HepG2 (cell line): ENCODE data around the gene KRTAP2-3. TPM values are rescaled to one million over a fixed set of nuclear protein-coding genes. Genes with fewer than 3 reads are reported as not detected.

Source experiments
- ATAC-seq: fragments of 200-7000 bp; cut with Tn5 transposase; 3 replicates; pipeline ENCODE4 v1.9.1; 2020; ENCODE audit warnings: mild to moderate bottlenecking, moderate library complexity
- BruUV-seq: library from RNA; stranded (reverse); fragments of 400-500 nt; replicated peaks from 2 replicates; lab custom pipeline; 2021; lab: Mats Ljungman, UMichigan
- CTCF ChIA-PET: fragments of 300-600 bp; formaldehyde crosslinking; extraction: SDS; loops from one replicate; lab custom pipeline; 2021; ENCODE audit warnings: low total read pairs, inconsistent platforms, low intra/inter-chr PET ratio; lab: Yijun Ruan, JAX
- POLR2A ChIA-PET: fragments of 350-600 bp; sonication (Branson Sonifier 250); formaldehyde crosslinking; loops from one replicate; lab custom pipeline; 2020; ENCODE audit warnings: antibody characterized with exemption, inconsistent platforms; lab: Yijun Ruan, JAX
- DNase-seq: peaks from one replicate; pipeline ENCODE4 v3.0.0-alpha.2; 2015; ENCODE audit warnings: low spot score
- FAIRE-seq: peaks from 3 replicates; lab custom pipeline; 2011; peaks lifted over from hg19 to GRCh38; lab: Jason Lieb, UNC
- H2AFZ ChIP-seq: one replicate; pipeline ENCODE4 v1.6.1; 2011; ENCODE audit warnings: low read length, inconsistent platforms
- H3K27ac ChIP-seq: fragments of 300-600 bp; 3 replicates; pipeline ENCODE4 v1.8.0; 2011; ENCODE audit warnings: mixed run types, mild to moderate bottlenecking, mixed read lengths, low read length, inconsistent platforms; ENCODE audit not compliant: insufficient read depth; ENCODE audit errors: extremely low read length
- H3K27me3 ChIP-seq, 2 experiments: fragments of 200-600 bp in 1 of 2; 2 replicates in 1 of 2; 3 replicates in 1 of 2; pipeline versions ENCODE4 v1.6.0 to v1.8.0; 2011; ENCODE audit warnings: low read length in 2 of 2, mild to moderate bottlenecking in 2 of 2, moderate library complexity in 2 of 2, inconsistent platforms in 1 of 2; ENCODE audit not compliant: insufficient read depth in 2 of 2, control insufficient read depth in 1 of 2
- H3K36me3 ChIP-seq, 2 experiments: fragments of 200-600 bp in 1 of 2; replicated peaks in 1 of 2; 2 replicates in 1 of 2; 3 replicates in 1 of 2; pipeline versions ENCODE4 v1.5.1 to v1.8.0; 2011; ENCODE audit warnings: low read length in 2 of 2, inconsistent platforms in 1 of 2; ENCODE audit not compliant: insufficient read depth in 2 of 2, control insufficient read depth in 1 of 2
- H3K4me1 ChIP-seq: 2 replicates; pipeline ENCODE4 v1.5.1; 2012; ENCODE audit warnings: low read length, inconsistent platforms; ENCODE audit not compliant: insufficient read depth
- H3K4me2 ChIP-seq: 2 replicates; pipeline ENCODE4 v1.6.0; 2011; ENCODE audit warnings: low read depth, low read length, inconsistent platforms
- H3K4me3 ChIP-seq, 3 experiments: fragments of 200-600 bp in 1 of 3; sonication (generic), shearing (Covaris generic) in 1 of 3; replicated peaks in 1 of 3; 2 replicates each; pipeline ENCODE4 v1.5.1; 2011 to 2016; ENCODE audit warnings: low read length in 3 of 3, inconsistent platforms in 2 of 3, low read depth in 2 of 3, mild to moderate bottlenecking in 2 of 3, control low read depth in 1 of 3, mixed read lengths in 1 of 3; ENCODE audit not compliant: insufficient read depth in 1 of 3
- H3K79me2 ChIP-seq: one replicate; pipeline ENCODE4 v1.6.1; 2011; ENCODE audit warnings: low read length, inconsistent platforms; ENCODE audit not compliant: insufficient read depth
- H3K9ac ChIP-seq: 2 replicates; pipeline ENCODE4 v1.6.0; 2011; ENCODE audit warnings: mild to moderate bottlenecking, low read depth, low read length, inconsistent platforms; ENCODE audit not compliant: insufficient read depth
- H3K9me3 ChIP-seq: 2 replicates; pipeline ENCODE4 v1.5.1; 2012; ENCODE audit warnings: mild to moderate bottlenecking, low read length
- H4K20me1 ChIP-seq: 2 replicates; pipeline ENCODE4 v1.6.0; 2011; ENCODE audit warnings: inconsistent platforms, mild to moderate bottlenecking, low read length, moderate library complexity; ENCODE audit not compliant: insufficient read depth
- DDIT3 ChIP-seq: sonication (generic); formaldehyde crosslinking; IDR thresholded peaks from 2 replicates; pipeline ENCODE4 v1.4.0; 2020; ENCODE audit warnings: mild to moderate bottlenecking, missing genetic modification reagents
- GABPB1 ChIP-seq: IDR thresholded peaks from 2 replicates; pipeline ENCODE4 v1.6.1; 2016; ENCODE audit warnings: mild to moderate bottlenecking, missing genetic modification reagents, moderate library complexity, missing compliant biosample characterization
- GZF1 ChIP-seq: sonication (generic); formaldehyde crosslinking; IDR thresholded peaks from 2 replicates; pipeline ENCODE4 v1.5.1; 2020; ENCODE audit warnings: mild to moderate bottlenecking, missing genetic modification reagents
- NCOA5 ChIP-seq: sonication (generic); formaldehyde crosslinking; IDR thresholded peaks from 2 replicates; pipeline ENCODE4 v1.4.0; 2020; ENCODE audit warnings: missing genetic modification reagents
- RCOR2 ChIP-seq: IDR thresholded peaks from 2 replicates; pipeline ENCODE4 v1.6.1; 2016; ENCODE audit warnings: missing biosample characterization, missing genetic modification reagents
- ZBTB2 ChIP-seq: sonication (generic); formaldehyde crosslinking; IDR thresholded peaks from 2 replicates; pipeline ENCODE4 v1.8.0; 2022; ENCODE audit warnings: low read depth, missing genetic modification reagents
- ZBTB43 ChIP-seq: sonication (generic); formaldehyde crosslinking; conservative IDR thresholded peaks from 2 replicates; pipeline ENCODE4 v1.4.0; 2020; ENCODE audit warnings: missing genetic modification reagents
- ZNF205 ChIP-seq: IDR thresholded peaks from 2 replicates; pipeline ENCODE4 v1.6.1; 2018; ENCODE audit warnings: missing biosample characterization, missing genetic modification reagents
- ZNF337 ChIP-seq: sonication (generic); formaldehyde crosslinking; IDR thresholded peaks from 2 replicates; pipeline ENCODE4 v1.5.1; 2020; ENCODE audit warnings: missing genetic modification reagents, low read depth, mild to moderate bottlenecking, borderline replicate concordance
- ZNF547 ChIP-seq: sonication (generic); formaldehyde crosslinking; IDR thresholded peaks from 2 replicates; pipeline ENCODE4 v1.5.1; 2020; ENCODE audit warnings: mild to moderate bottlenecking, missing genetic modification reagents
- ZNF562 ChIP-seq: sonication (generic); formaldehyde crosslinking; IDR thresholded peaks from 2 replicates; pipeline ENCODE4 v1.8.0; 2022; ENCODE audit warnings: missing genetic modification reagents, borderline replicate concordance
- WGBS: methylation state at CpG from one replicate; pipeline ENCODE4 v1.1.6; 2017; ENCODE audit warnings: low lambda C conversion rate; 5-methylcytosine and 5-hydroxymethylcytosine counted together
- in situ Hi-C: cut with HindIII; loops from 2 replicates; pipeline ENCODE4 v1.10.0; 2017; ENCODE audit warnings: low pct_unique_long_range_greater_than_20kb; ENCODE audit not compliant: extremely low pct_ligation_motif_present
- intact Hi-C: fragments of 100-400 bp; cut with micrococcal nuclease; formaldehyde crosslinking; loops from one replicate; pipeline ENCODE4 v1.10.0; 2022; ENCODE audit not compliant: unreplicated experiment
- polyA plus RNA-seq, 8 experiments: library from polyadenylated mRNA; depleted of rRNA in 3 of 8; stranded (reverse) in 7 of 8; unstranded in 1 of 8; fragments of >200 nt; fragmentation: Illumina TruSeq in 4 of 8; extraction: Trizol in 4 of 8; gene quantifications; 2 replicates each; pipeline versions ENCODE4 v1.2.1 to v1.2.3, GENCODE V29; 2011 to 2016; ENCODE audit warnings: low read depth in 4 of 8, missing spikeins in 1 of 8, mixed read lengths in 1 of 8; ENCODE audit not compliant: insufficient read depth in 1 of 8
- total RNA-seq, 5 experiments: library from RNA; depleted of rRNA; stranded (reverse); fragments of >200 nt; fragmentation: Illumina TruSeq; extraction: Trizol; gene quantifications; 2 replicates each; pipeline ENCODE4 v1.2.3, GENCODE V29; 2016; ENCODE audit warnings: low read depth in 1 of 5

The KRTAP2-3 gene
- total and polyA plus RNA-seq, 2 of the 13 experiments (the other 11 are each of a cell fraction or from before 2014, with no cell fraction given), result 0.25 TPM; not detected in 1

- Histone ChIP-seq H3K27me3 (no peaks in the 10 kb centered on the region), H3K36me3 (no peaks in the 10 kb centered on the region), H4K20me1 (no peaks in the 10 kb centered on the region), H3K9me3 (peaks cover 3% of the 10 kb centered on the region), H3K4me3 (no peak overlapping the region), H3K4me1 (no peaks in the 10 kb centered on the region), H3K9ac (no peak overlapping the region), H2AFZ (no peak overlapping the region), H3K4me2 (no peak overlapping the region), H3K79me2 (no peaks in the 10 kb centered on the region)
- intact Hi-C loops, result no loop called here
- WGBS, result 65% methylated on average over 2 of the region's 2 CpGs
- FAIRE-seq (no peak), ATAC-seq (no peak), DNase-seq (no peak)
- in situ Hi-C loops, result no loop called here
- POLR2A ChIA-PET, result no interaction called here
- CTCF ChIA-PET, result no interaction called here
- TF ChIP-seq GABPB1 (CRISPR knock-in tag) (no peak), NCOA5 (CRISPR knock-in tag) (no peak), ZNF562 (CRISPR knock-in tag) (no peak), ZBTB43 (CRISPR knock-in tag) (no peak), DDIT3 (no peak), GZF1 (CRISPR knock-in tag) (no peak), ZNF547 (CRISPR knock-in tag) (no peak), RCOR2 (CRISPR knock-in tag) (no peak), ZNF337 (CRISPR knock-in tag) (no peak), ZBTB2 (no peak), ZNF205 (no peak)
- TF ChIP-seq, all 625 proteins: peak for 0
- H3K27ac ChIP-seq, result no peak overlapping the region
- BruUV-seq, result no TSS peak
Measured at GRCh38 chr17:41037853-41038350, 22.0 kb downstream of the KRTAP2-3 start.
